HEK293 (cell line): ENCODE data around the gene AFF1.
A peak's percentile ranks its signal among the peaks of the same experiment; 100 is the strongest.

ENCODE experiments used
- PRDM2 ChIP-seq: fragments of 450-650 bp; formaldehyde crosslinking; IDR thresholded peaks from 2 replicates; pipeline ENCODE4 v1.5.1; 2016; ENCODE audit warnings: missing biosample characterization, missing genetic modification characterization, borderline replicate concordance
- SCRT1 ChIP-seq: fragments of 450-650 bp; formaldehyde crosslinking; IDR thresholded peaks from 2 replicates; pipeline ENCODE4 v1.5.1; 2016; ENCODE audit warnings: missing biosample characterization, missing genetic modification characterization, borderline replicate concordance
- SCRT2 ChIP-seq: fragments of 450-650 bp; formaldehyde crosslinking; IDR thresholded peaks from 2 replicates; pipeline ENCODE4 v1.5.1; 2016; ENCODE audit warnings: missing biosample characterization, missing genetic modification characterization
- WT1 ChIP-seq: fragments of 450-650 bp; formaldehyde crosslinking; IDR thresholded peaks from 2 replicates; pipeline ENCODE4 v1.5.1; 2016; ENCODE audit warnings: missing biosample characterization, missing genetic modification characterization
- ZFP41 ChIP-seq: fragments of 450-650 bp; formaldehyde crosslinking; IDR thresholded peaks from 2 replicates; pipeline ENCODE4 v1.5.1; 2016; ENCODE audit warnings: missing biosample characterization, missing genetic modification characterization, borderline replicate concordance
- ZNF140 ChIP-seq: fragments of 450-650 bp; formaldehyde crosslinking; IDR thresholded peaks from 2 replicates; pipeline ENCODE4 v1.5.1; 2016; ENCODE audit warnings: missing biosample characterization, missing genetic modification characterization
- ZNF202 ChIP-seq: fragments of 450-650 bp; formaldehyde crosslinking; IDR thresholded peaks from 2 replicates; pipeline ENCODE4 v1.5.1; 2016; ENCODE audit warnings: missing biosample characterization, missing genetic modification characterization, borderline replicate concordance
- ZNF473 ChIP-seq: fragments of 450-650 bp; formaldehyde crosslinking; IDR thresholded peaks from 2 replicates; pipeline ENCODE4 v1.5.1; 2017; ENCODE audit warnings: missing biosample characterization, missing genetic modification characterization
- ZNF501 ChIP-seq: fragments of 450-650 bp; formaldehyde crosslinking; IDR thresholded peaks from 2 replicates; pipeline ENCODE4 v1.5.1; 2016; ENCODE audit warnings: missing biosample characterization, missing genetic modification characterization
- ZNF521 ChIP-seq: fragments of 450-650 bp; formaldehyde crosslinking; IDR thresholded peaks from 2 replicates; pipeline ENCODE4 v1.5.1; 2017; ENCODE audit warnings: missing biosample characterization, mild to moderate bottlenecking, missing genetic modification characterization
- ZNF548 ChIP-seq: fragments of 450-650 bp; formaldehyde crosslinking; IDR thresholded peaks from 2 replicates; pipeline ENCODE4 v1.5.1; 2016; ENCODE audit warnings: missing biosample characterization, missing genetic modification characterization
- ZNF623 ChIP-seq: fragments of 450-650 bp; formaldehyde crosslinking; IDR thresholded peaks from 2 replicates; pipeline ENCODE4 v1.5.1; 2016; ENCODE audit warnings: missing biosample characterization, missing genetic modification characterization
- ZNF664 ChIP-seq: fragments of 450-650 bp; formaldehyde crosslinking; IDR thresholded peaks from 2 replicates; pipeline ENCODE4 v1.5.1; 2016; ENCODE audit warnings: missing biosample characterization, missing genetic modification characterization
- ZNF792 ChIP-seq: fragments of 450-650 bp; formaldehyde crosslinking; IDR thresholded peaks from 2 replicates; pipeline ENCODE4 v1.5.1; 2016; ENCODE audit warnings: missing biosample characterization, missing genetic modification characterization
- TF ChIP-seq, protein P1 (sequence below): fragments of 450-650 bp; IDR thresholded peaks from 2 replicates; pipeline ENCODE4 v1.5.1; 2018; ENCODE audit warnings: missing biosample characterization, mild to moderate bottlenecking, missing genetic modification characterization

AFF1 gene

GRCh38 chr4:87188932-87189331, 254.1 kb downstream of the AFF1 start (continued):
- no peak for TF ChIP-seq ZNF140
- TF ChIP-seq ZNF664 (tag by site-specific recombination): peak; percentile 68
- TF ChIP-seq ZNF473 (tag by site-specific recombination): no peak
- no peak for TF ChIP-seq ZNF202
- no peak for TF ChIP-seq WT1 (tag by site-specific recombination)
- no peak for TF ChIP-seq PRDM2 (tag by site-specific recombination)
- peak; percentile 54; the same call in 1 of the 2 replicates for TF ChIP-seq SCRT2 (tag by site-specific recombination)
- TF ChIP-seq SCRT1 (tag by site-specific recombination): 0 out of 2 replicates have a peak, but pooled peaks have one; percentile 18
- no peak for TF ChIP-seq ZNF623 (tag by site-specific recombination)
- TF ChIP-seq ZNF792 (tag by site-specific recombination): no peak
- no peak for TF ChIP-seq ZNF521
- TF ChIP-seq ZNF548 (tag by site-specific recombination): no peak
- TF ChIP-seq, protein P1, sequence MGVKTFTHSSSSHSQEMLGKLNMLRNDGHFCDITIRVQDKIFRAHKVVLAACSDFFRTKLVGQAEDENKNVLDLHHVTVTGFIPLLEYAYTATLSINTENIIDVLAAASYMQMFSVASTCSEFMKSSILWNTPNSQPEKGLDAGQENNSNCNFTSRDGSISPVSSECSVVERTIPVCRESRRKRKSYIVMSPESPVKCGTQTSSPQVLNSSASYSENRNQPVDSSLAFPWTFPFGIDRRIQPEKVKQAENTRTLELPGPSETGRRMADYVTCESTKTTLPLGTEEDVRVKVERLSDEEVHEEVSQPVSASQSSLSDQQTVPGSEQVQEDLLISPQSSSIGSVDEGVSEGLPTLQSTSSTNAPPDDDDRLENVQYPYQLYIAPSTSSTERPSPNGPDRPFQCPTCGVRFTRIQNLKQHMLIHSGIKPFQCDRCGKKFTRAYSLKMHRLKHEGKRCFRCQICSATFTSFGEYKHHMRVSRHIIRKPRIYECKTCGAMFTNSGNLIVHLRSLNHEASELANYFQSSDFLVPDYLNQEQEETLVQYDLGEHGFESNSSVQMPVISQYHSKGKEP (tag by site-specific recombination): no peak
- TF ChIP-seq ZNF501 (tag by site-specific recombination): no peak
- TF ChIP-seq ZFP41: no peak
- TF ChIP-seq, all 188 proteins: peak for 10
